Measurements from ENCODE around the gene RITA1. TPM values are rescaled to one million over a fixed set of nuclear protein-coding genes. Genes with fewer than 3 reads are reported as not detected.
"Not testable (repeated sequence)": the region's sequence is repeated elsewhere in the genome, so short reads cannot be mapped to it uniquely, and the experiment has no call there.

The RITA1 gene
- total RNA-seq, 1 donor: 22.4 TPM

DNA sequence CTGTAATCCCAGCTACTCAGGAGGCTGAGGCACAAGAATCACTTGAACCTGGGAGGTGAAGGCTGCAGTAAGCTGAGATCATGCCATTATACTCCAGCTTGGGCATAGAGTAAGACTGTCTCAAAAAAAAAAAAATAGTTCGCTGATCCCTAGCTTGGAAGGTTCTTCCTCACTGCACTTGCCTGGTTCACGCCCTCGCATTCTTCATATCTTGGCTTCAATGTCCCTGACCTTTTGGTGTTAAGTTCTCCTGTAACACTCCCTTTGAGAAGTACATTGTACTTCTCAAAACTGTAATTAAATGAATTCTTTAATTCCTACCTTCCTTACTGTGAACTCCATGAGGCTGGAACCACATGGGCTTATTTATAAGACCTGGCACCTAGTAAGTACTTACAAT is 19.3 kb downstream of the RITA1 start:
- Histone ChIP-seq H3K4me2 (ENCODE audit: insufficient read depth, low read length) (no peak overlapping the region), H4K20me1 (ENCODE audit: insufficient read depth, low read length) (no peaks in the 10 kb centered on the region), H3K4me3 (ENCODE audit: insufficient read depth, low read length) (no peak overlapping the region), H3K79me2 (ENCODE audit: insufficient read depth, low read length) (no peaks in the 10 kb centered on the region), H2AFZ (ENCODE audit: low read length) (no peak overlapping the region), H3K27me3 (ENCODE audit: insufficient read depth, low read length) (no peaks in the 10 kb centered on the region), H3K36me3 (ENCODE audit: insufficient read depth, low read length) (no peaks in the 10 kb centered on the region), H3K9me3 (ENCODE audit: low read depth, low read length) (no peaks in the 10 kb centered on the region), H3K27ac (ENCODE audit: low read depth, low read length) (no peak overlapping the region), H3K4me1 (ENCODE audit: insufficient read depth, low read length) (no peaks in the 10 kb centered on the region)
- DNase-seq (ENCODE audit: insufficient read length, low spot score, missing footprints): no peak
- TF ChIP-seq, protein P1, sequence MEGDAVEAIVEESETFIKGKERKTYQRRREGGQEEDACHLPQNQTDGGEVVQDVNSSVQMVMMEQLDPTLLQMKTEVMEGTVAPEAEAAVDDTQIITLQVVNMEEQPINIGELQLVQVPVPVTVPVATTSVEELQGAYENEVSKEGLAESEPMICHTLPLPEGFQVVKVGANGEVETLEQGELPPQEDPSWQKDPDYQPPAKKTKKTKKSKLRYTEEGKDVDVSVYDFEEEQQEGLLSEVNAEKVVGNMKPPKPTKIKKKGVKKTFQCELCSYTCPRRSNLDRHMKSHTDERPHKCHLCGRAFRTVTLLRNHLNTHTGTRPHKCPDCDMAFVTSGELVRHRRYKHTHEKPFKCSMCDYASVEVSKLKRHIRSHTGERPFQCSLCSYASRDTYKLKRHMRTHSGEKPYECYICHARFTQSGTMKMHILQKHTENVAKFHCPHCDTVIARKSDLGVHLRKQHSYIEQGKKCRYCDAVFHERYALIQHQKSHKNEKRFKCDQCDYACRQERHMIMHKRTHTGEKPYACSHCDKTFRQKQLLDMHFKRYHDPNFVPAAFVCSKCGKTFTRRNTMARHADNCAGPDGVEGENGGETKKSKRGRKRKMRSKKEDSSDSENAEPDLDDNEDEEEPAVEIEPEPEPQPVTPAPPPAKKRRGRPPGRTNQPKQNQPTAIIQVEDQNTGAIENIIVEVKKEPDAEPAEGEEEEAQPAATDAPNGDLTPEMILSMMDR (IDR thresholded peaks at IDR 0.05; ENCODE audit: extremely low read depth, low read depth, low read length): no peak

DNA sequence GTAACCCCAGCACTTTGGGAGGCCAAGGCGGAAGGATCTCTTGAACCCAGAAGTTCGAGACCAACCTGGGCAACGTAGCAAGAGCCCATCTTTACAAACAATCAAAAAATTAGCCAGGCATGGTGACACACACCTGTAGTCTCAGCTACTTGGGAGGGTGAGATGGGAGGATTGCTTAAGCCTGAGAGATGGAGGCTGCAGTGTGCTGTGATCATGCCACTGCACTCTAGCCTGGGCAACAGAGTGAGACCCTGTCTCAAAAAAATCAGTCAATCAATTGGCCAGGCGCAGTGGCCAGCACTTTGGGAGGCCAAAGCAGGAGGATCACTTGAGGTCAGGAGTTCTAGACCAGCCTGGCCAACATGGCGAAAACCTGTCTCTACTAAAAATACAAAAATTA is 21.3 kb downstream of the RITA1 start:
- not testable (repeated sequence) for H3K4me1 ChIP-seq (ENCODE audit: insufficient read depth, low read length); H3K4me3 ChIP-seq (ENCODE audit: insufficient read depth, low read length); DNase-seq (ENCODE audit: insufficient read length, low spot score, missing footprints); H4K20me1 ChIP-seq (ENCODE audit: insufficient read depth, low read length); H3K36me3 ChIP-seq (ENCODE audit: insufficient read depth, low read length); H3K79me2 ChIP-seq (ENCODE audit: insufficient read depth, low read length); H3K4me2 ChIP-seq (ENCODE audit: insufficient read depth, low read length); H3K27me3 ChIP-seq (ENCODE audit: insufficient read depth, low read length); H3K27ac ChIP-seq (ENCODE audit: low read depth, low read length); H2AFZ ChIP-seq (ENCODE audit: low read length); H3K9me3 ChIP-seq (ENCODE audit: low read depth, low read length)

DNA sequence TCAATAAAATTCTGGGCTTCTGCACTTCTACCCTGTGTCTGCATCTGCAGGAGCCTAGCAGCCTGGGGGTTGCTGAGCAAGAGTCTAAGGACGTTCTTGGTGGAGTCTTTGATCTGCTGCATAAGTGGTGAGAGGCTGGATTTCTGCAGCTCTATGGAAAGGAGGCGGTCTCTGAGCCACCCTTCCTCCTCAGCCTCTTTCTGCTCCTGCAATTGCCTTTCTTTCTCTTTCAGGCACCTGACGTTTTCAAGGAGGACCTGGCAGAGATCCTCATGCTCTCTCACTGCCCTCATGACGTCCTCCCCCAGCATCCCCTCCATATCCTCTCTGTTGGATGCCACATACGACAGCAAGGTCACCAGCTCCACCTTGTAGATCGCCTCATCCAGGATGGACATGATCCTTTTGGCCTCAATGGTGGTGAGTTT is 22.1 kb downstream of the RITA1 start:
- Histone ChIP-seq H3K79me2 (ENCODE audit: insufficient read depth, low read length) (no peaks in the 10 kb centered on the region), H3K27ac (ENCODE audit: low read depth, low read length) (no peak overlapping the region), H3K4me3 (ENCODE audit: insufficient read depth, low read length) (no peak overlapping the region), H3K4me2 (ENCODE audit: insufficient read depth, low read length) (no peak overlapping the region), H4K20me1 (ENCODE audit: insufficient read depth, low read length) (no peaks in the 10 kb centered on the region), H3K36me3 (ENCODE audit: insufficient read depth, low read length) (no peaks in the 10 kb centered on the region), H3K9me3 (ENCODE audit: low read depth, low read length) (no peaks in the 10 kb centered on the region), H3K27me3 (ENCODE audit: insufficient read depth, low read length) (no peaks in the 10 kb centered on the region), H3K4me1 (ENCODE audit: insufficient read depth, low read length) (no peaks in the 10 kb centered on the region), H2AFZ (ENCODE audit: low read length) (no peak overlapping the region)
- no peak for DNase-seq (ENCODE audit: insufficient read length, low spot score, missing footprints)
- TF ChIP-seq, protein P1 (IDR thresholded peaks at IDR 0.05; ENCODE audit: extremely low read depth, low read depth, low read length): no peak

DNA sequence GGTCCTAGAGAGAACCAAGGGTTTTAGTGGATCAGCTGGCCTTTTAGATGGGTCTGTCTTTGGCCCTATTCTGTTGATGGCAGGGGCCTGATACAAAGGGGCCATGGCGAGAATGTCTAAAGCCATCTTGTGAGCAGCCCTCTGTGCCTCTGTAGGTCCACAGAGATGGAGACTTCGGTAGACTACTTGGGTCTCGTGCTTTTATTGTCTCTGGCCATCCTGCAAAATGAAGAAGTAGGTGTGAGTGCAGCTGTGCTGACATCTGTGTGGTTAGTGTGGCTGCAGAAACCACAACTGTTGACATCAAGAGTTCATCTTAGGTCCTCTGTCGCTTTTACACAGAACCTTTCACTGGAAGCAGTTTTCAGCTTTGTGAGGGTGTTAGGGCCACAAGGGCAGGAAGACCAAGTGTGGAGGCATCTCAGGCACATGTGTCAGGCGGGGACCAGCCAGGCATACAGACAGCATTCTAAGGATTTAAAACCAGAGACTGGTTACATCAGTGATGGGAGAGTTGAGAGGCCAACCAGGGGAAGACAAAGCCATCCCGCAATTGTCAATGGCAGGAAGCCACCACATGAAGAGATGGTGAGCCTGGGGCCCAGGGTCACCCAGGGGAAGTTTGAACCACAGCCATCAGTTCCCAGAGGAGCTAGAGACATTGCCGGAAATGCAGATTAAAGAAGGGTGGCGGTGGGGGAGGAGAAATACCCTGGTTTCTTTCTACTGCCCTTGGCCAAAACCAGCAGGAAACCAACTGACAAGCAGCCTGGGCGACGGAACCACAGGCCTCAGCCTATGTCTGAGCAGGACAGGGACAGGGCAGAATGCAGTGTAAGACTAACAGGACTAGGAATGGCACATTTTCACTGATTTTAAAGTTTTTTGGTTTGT is 22.8 kb downstream of the RITA1 start:
- H3K36me3 ChIP-seq (ENCODE audit: insufficient read depth, low read length): no peaks in the 10 kb centered on the region
- no peak overlapping the region for H3K4me3 ChIP-seq (ENCODE audit: insufficient read depth, low read length)
- no peak for DNase-seq (ENCODE audit: insufficient read length, low spot score, missing footprints)
- H3K27ac ChIP-seq (ENCODE audit: low read depth, low read length): no peak overlapping the region
- TF ChIP-seq, protein P1 (IDR thresholded peaks at IDR 0.05; ENCODE audit: extremely low read depth, low read depth, low read length): no peak
- H3K27me3 ChIP-seq (ENCODE audit: insufficient read depth, low read length): no peaks in the 10 kb centered on the region
- no peaks in the 10 kb centered on the region for H3K9me3 ChIP-seq (ENCODE audit: low read depth, low read length)
- H3K79me2 ChIP-seq (ENCODE audit: insufficient read depth, low read length): no peaks in the 10 kb centered on the region
- no peaks in the 10 kb centered on the region for H4K20me1 ChIP-seq (ENCODE audit: insufficient read depth, low read length)
- no peak overlapping the region for H3K4me2 ChIP-seq (ENCODE audit: insufficient read depth, low read length)
- H2AFZ ChIP-seq (ENCODE audit: low read length): peak overlapping the region; percentile 81
- no peaks in the 10 kb centered on the region for H3K4me1 ChIP-seq (ENCODE audit: insufficient read depth, low read length)

Measured in osteoblast (primary cell).